Panc1 (cell line): Measurements from ENCODE around the gene TTLL12.

Experiments used
- CTCF ChIP-seq: fragments of 450-650 bp; IDR thresholded peaks from 2 replicates; pipeline ENCODE4 v1.5.1; 2017; ENCODE audit warnings: mild to moderate bottlenecking
- POLR2AphosphoS5 ChIP-seq: IDR thresholded peaks from 2 replicates; pipeline ENCODE4 v1.6.1; 2012; ENCODE audit warnings: mild to moderate bottlenecking, low read depth, low read length, moderate library complexity
- REST ChIP-seq, 2 experiments: IDR thresholded peaks; 2 replicates each; pipeline ENCODE4 v1.6.1; 2011 to 2012; ENCODE audit warnings: low read depth in 2 of 2, control low read depth in 1 of 2, low read length in 1 of 2, mild to moderate bottlenecking in 1 of 2, moderate library complexity in 1 of 2; ENCODE audit not compliant: insufficient read depth in 1 of 2
- SIN3A ChIP-seq: IDR thresholded peaks from 2 replicates; pipeline ENCODE4 v1.6.1; 2012; ENCODE audit warnings: low read depth, mild to moderate bottlenecking, low read length, moderate library complexity, borderline replicate concordance; ENCODE audit not compliant: insufficient read depth
- TCF7L2 ChIP-seq: IDR thresholded peaks from 2 replicates; pipeline ENCODE4 v1.6.1; 2011; ENCODE audit warnings: mild to moderate bottlenecking, low read depth, low read length, inconsistent platforms

GRCh38 chr22:43205748-43206508 lies 19.0 kb upstream of the TTLL12 start:
- TF ChIP-seq CTCF (no peak), POLR2AphosphoS5 (no peak), REST (IDR thresholded peaks at IDR 0.05; ENCODE audit: insufficient read depth in 1 of 2, low read depth in 2 of 2, low read length in 1 of 2) (no peak), TCF7L2 (no peak), SIN3A (no peak)
